Lung (tissue), 12 donors: Measurements from ENCODE around the gene HSD17B8. TPM values are rescaled to one million over a fixed set of nuclear protein-coding genes. Genes with fewer than 3 reads are reported as not detected.

Source experiments
- ATAC-seq: fragments of 200-7000 bp; cut with Tn5 transposase; one replicate; pipeline ENCODE4 v1.9.1; 2020; ENCODE audit warnings: moderate number of reproducible peaks; ENCODE audit not compliant: insufficient read depth, low FRiP score
- DNase-seq, 3 donors: peaks; one replicate each; pipeline ENCODE4 v3.0.0-alpha.2; 2013 to 2017
- H3K27ac ChIP-seq, 2 donors: one replicate each; pipeline ENCODE4 v1.5.1; 2013; ENCODE audit warnings: mild to moderate bottlenecking in 2 of 2, moderate library complexity in 2 of 2, control low read depth in 1 of 2, inconsistent platforms in 1 of 2, low read depth in 1 of 2, low read length in 1 of 2
- H3K27me3 ChIP-seq, 3 donors: one replicate each; pipeline ENCODE4 v1.5.1; 2013; ENCODE audit warnings: low read length in 2 of 3; ENCODE audit not compliant: control insufficient read depth in 3 of 3, insufficient read depth in 3 of 3
- H3K36me3 ChIP-seq, 4 donors: one replicate each; pipeline ENCODE4 v1.5.1; 2013; ENCODE audit warnings: low read length in 4 of 4, mild to moderate bottlenecking in 1 of 4, moderate library complexity in 1 of 4; ENCODE audit not compliant: control insufficient read depth in 4 of 4, insufficient read depth in 4 of 4
- H3K4me1 ChIP-seq, 5 donors: one replicate each; pipeline ENCODE4 v1.5.1; 2013; ENCODE audit warnings: low read length in 5 of 5, mild to moderate bottlenecking in 2 of 5, moderate library complexity in 1 of 5; ENCODE audit not compliant: control insufficient read depth in 5 of 5, insufficient read depth in 5 of 5
- H3K4me3 ChIP-seq: one replicate; pipeline ENCODE4 v1.5.1; 2013; ENCODE audit warnings: mild to moderate bottlenecking, control low read depth, moderate library complexity
- H3K9ac ChIP-seq, 2 donors: one replicate each; pipeline ENCODE4 v1.5.1; 2013; ENCODE audit warnings: low read length in 2 of 2, control low read depth in 1 of 2; ENCODE audit not compliant: insufficient read depth in 1 of 2
- H3K9me3 ChIP-seq, 4 donors: one replicate each; pipeline ENCODE4 v1.5.1; 2013; ENCODE audit warnings: low read length in 3 of 4, mild to moderate bottlenecking in 1 of 4, moderate library complexity in 1 of 4; ENCODE audit not compliant: control insufficient read depth in 4 of 4, insufficient read depth in 3 of 4
- WGBS, 2 donors: extraction: QIAGEN DNeasy Blood & Tissue Kit; methylation state at CpG; one replicate each; pipeline ENCODE4 v1.1.7; 2013; 5-methylcytosine and 5-hydroxymethylcytosine counted together
- polyA plus RNA-seq, 2 donors: library from polyadenylated mRNA; stranded (reverse); fragments of 200-250 nt; gene quantifications; one replicate each; pipeline ENCODE4 v1.2.1, GENCODE V29; 2013
- total RNA-seq, 2 donors: library from RNA; depleted of rRNA in 1 of 2; stranded (reverse); fragments of >200 nt in 1 of 2; gene quantifications; one replicate each; pipeline ENCODE4 v1.2.1, GENCODE V29; 2014 to 2021
- TF ChIP-seq, protein P1 (sequence below): IDR thresholded peaks from 2 replicates; pipeline ENCODE4 v1.5.1; 2012; ENCODE audit warnings: mild to moderate bottlenecking; ENCODE audit errors: control extremely low read depth, extremely low read depth
- donor health status: control.
- donor health status: control.
- donor health status: Bipolar disorder and iron deficiency.
- donor health status: healthy.
- donor health status: DM: yes; HTN: yes; CAD: no.

Gene HSD17B8
- total and polyA plus RNA-seq, 4 donors = 19.0 to 22.7 (median 19.7) TPM

DNA sequence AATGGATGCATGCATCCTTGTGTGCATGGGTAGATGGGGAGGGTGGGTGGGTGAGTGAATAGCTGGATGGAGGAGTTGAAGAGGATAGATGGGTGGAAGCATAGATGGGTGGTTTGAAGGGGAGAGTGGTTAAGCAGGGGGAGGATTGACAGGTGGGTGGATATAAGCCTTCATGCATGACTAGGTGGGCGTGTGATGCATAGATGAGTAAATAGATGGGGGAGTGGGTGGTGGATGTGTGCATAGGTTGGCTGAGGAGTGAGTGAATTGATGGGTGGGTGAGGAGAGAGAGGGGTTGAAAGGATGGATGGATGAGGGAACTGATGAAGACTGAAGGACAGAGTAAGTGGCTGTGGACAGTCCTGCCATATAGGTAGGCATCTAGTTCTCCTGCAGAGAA, 16.6 kb upstream of the HSD17B8 start:
- Histone ChIP-seq H3K4me3 (no peak overlapping the region), H3K27me3 (peaks cover 0 to 20% (median 18%) of the 10 kb centered on the region in 3 donors), H3K36me3 (no peaks in the 10 kb centered on the region), H3K27ac (no peak overlapping the region), H3K9ac (no peak overlapping the region), H3K9me3 (no peaks in the 10 kb centered on the region), H3K4me1 (peaks cover 0 to 10% (median 3%) of the 10 kb centered on the region in 5 donors)
- TF ChIP-seq, protein P1, sequence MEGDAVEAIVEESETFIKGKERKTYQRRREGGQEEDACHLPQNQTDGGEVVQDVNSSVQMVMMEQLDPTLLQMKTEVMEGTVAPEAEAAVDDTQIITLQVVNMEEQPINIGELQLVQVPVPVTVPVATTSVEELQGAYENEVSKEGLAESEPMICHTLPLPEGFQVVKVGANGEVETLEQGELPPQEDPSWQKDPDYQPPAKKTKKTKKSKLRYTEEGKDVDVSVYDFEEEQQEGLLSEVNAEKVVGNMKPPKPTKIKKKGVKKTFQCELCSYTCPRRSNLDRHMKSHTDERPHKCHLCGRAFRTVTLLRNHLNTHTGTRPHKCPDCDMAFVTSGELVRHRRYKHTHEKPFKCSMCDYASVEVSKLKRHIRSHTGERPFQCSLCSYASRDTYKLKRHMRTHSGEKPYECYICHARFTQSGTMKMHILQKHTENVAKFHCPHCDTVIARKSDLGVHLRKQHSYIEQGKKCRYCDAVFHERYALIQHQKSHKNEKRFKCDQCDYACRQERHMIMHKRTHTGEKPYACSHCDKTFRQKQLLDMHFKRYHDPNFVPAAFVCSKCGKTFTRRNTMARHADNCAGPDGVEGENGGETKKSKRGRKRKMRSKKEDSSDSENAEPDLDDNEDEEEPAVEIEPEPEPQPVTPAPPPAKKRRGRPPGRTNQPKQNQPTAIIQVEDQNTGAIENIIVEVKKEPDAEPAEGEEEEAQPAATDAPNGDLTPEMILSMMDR = no peak
- WGBS, 2 donors = 93 to 100% methylated on average over 1 of the region's 1 CpG
- DNase-seq (no peak), ATAC-seq (no peak)

DNA sequence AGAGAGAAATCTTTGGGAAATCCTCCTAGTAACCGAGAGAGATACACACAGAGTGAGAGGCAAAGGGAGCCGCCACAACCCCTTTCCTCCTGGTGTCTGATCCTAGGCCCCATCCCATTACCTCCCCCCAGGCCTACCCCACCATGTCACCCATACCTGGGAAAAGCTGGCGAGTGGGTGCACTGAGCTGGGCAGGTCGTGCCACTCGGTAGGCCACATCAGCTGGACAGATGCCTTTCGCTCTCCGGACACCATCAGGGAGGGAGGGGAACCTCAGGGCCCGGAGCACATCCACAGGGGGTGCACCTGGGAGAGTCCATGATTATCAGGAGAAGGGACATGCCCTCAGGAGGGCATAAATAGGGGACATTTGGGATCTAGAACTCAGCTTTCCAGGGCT, 15.3 kb upstream of the HSD17B8 start:
- peaks cover 0 to 1% (median 0%) of the 10 kb centered on the region in 4 donors for H3K36me3 ChIP-seq
- peaks cover 0 to 17% (median 5%) of the 10 kb centered on the region in 5 donors for H3K4me1 ChIP-seq
- no peak overlapping the region for H3K4me3 ChIP-seq
- ATAC-seq = no peak
- 90% methylated on average over 8 of the region's 8 CpGs for WGBS, 2 donors
- peaks cover 0 to 21% (median 18%) of the 10 kb centered on the region in 3 donors for H3K27me3 ChIP-seq
- DNase-seq = no peak
- no peak overlapping the region for H3K27ac ChIP-seq
- TF ChIP-seq, protein P1 = no peak
- no peak overlapping the region for H3K9ac ChIP-seq
- no peaks in the 10 kb centered on the region for H3K9me3 ChIP-seq

GRCh38 chr6:33189625-33190448, 14.6 kb upstream of the HSD17B8 start:
- Histone ChIP-seq H3K36me3 (peaks cover 0 to 8% (median 2%) of the 10 kb centered on the region in 4 donors), H3K27ac (no peak overlapping the region), H3K9me3 (no peaks in the 10 kb centered on the region), H3K9ac (no peak overlapping the region), H3K27me3 (peaks cover 0 to 21% (median 18%) of the 10 kb centered on the region in 3 donors), H3K4me1 (peaks cover 0 to 17% (median 5%) of the 10 kb centered on the region in 5 donors), H3K4me3 (no peak overlapping the region)
- no peak for DNase-seq
- WGBS, 2 donors = 72 to 82% methylated on average over 7 of the region's 7 CpGs
- TF ChIP-seq, protein P1 = no peak
- no peak for ATAC-seq
